H9 (cell line): ENCODE data around the gene TRMT112. TPM values are rescaled to one million over a fixed set of nuclear protein-coding genes. Genes with fewer than 3 reads are reported as not detected.
A peak's percentile ranks its signal among the peaks of the same experiment; 100 is the strongest.

ENCODE experiments used
- DNase-seq: peaks from one replicate; pipeline ENCODE4 v3.0.0-alpha.2; 2017
- H2AFZ ChIP-seq: one replicate; pipeline ENCODE4 v1.6.1; 2013; ENCODE audit warnings: mild to moderate bottlenecking, low read length, control low read depth, moderate library complexity
- H2AK5ac ChIP-seq: 2 replicates; pipeline ENCODE4 v1.6.1; 2013; ENCODE audit warnings: low read length, control low read depth, mixed read lengths; ENCODE audit not compliant: insufficient read length
- H2BK120ac ChIP-seq: one replicate; pipeline ENCODE4 v1.6.1; 2013; ENCODE audit warnings: low read depth, mild to moderate bottlenecking, low read length, control low read depth, inconsistent platforms; ENCODE audit not compliant: poor library complexity, severe bottlenecking
- H2BK12ac ChIP-seq: 2 replicates; pipeline ENCODE4 v1.6.1; 2013; ENCODE audit warnings: low read length, control low read depth, mixed read lengths, low read depth; ENCODE audit not compliant: insufficient read length
- H2BK15ac ChIP-seq: 2 replicates; pipeline ENCODE4 v1.6.1; 2013; ENCODE audit warnings: low read depth, low read length, control low read depth
- H2BK20ac ChIP-seq: one replicate; pipeline ENCODE4 v1.6.1; 2013; ENCODE audit warnings: low read depth, mild to moderate bottlenecking, low read length, control low read depth, inconsistent platforms; ENCODE audit not compliant: poor library complexity, severe bottlenecking
- H2BK5ac ChIP-seq: 2 replicates; pipeline ENCODE4 v1.6.1; 2013; ENCODE audit warnings: low read length, control low read depth, mixed read lengths; ENCODE audit not compliant: insufficient read length
- H3K14ac ChIP-seq: 2 replicates; pipeline ENCODE4 v1.6.1; 2013; ENCODE audit warnings: low read length, control low read depth; ENCODE audit not compliant: insufficient read depth
- H3K18ac ChIP-seq: 2 replicates; pipeline ENCODE4 v1.6.1; 2013; ENCODE audit warnings: low read depth, mild to moderate bottlenecking, mixed read lengths, low read length, control low read depth; ENCODE audit not compliant: insufficient read length
- H3K23ac ChIP-seq: 2 replicates; pipeline ENCODE4 v1.6.1; 2013; ENCODE audit warnings: low read length, control low read depth, mixed read lengths, low read depth; ENCODE audit not compliant: insufficient read length
- H3K23me2 ChIP-seq: 2 replicates; pipeline ENCODE4 v1.6.1; 2013; ENCODE audit warnings: low read depth, mild to moderate bottlenecking, mixed read lengths, low read length, control low read depth; ENCODE audit not compliant: insufficient read length, poor library complexity, severe bottlenecking
- H3K27ac ChIP-seq: 2 replicates; pipeline ENCODE4 v1.5.1; 2013; ENCODE audit warnings: low read length, control low read depth, mixed read lengths, low read depth; ENCODE audit not compliant: insufficient read length
- H3K27me3 ChIP-seq: 2 replicates; pipeline ENCODE4 v1.6.1; 2013; ENCODE audit warnings: low read length, control low read depth, inconsistent platforms; ENCODE audit not compliant: insufficient read depth
- H3K4ac ChIP-seq: 2 replicates; pipeline ENCODE4 v1.6.1; 2013; ENCODE audit warnings: low read depth, mild to moderate bottlenecking, control low read depth, inconsistent platforms, low read length, moderate library complexity
- H3K4me1 ChIP-seq: 2 replicates; pipeline ENCODE4 v1.6.1; 2013; ENCODE audit warnings: low read length, control low read depth, inconsistent platforms; ENCODE audit not compliant: insufficient read depth
- H3K4me2 ChIP-seq: 2 replicates; pipeline ENCODE4 v1.6.1; 2013; ENCODE audit warnings: low read length, control low read depth, mixed read lengths; ENCODE audit not compliant: insufficient read length, insufficient read depth
- H3K56ac ChIP-seq: 2 replicates; pipeline ENCODE4 v1.6.1; 2013; ENCODE audit warnings: low read depth, mild to moderate bottlenecking, mixed read lengths, low read length, control low read depth; ENCODE audit not compliant: insufficient read length
- H3K79me1 ChIP-seq: 2 replicates; pipeline ENCODE4 v1.6.1; 2013; ENCODE audit warnings: low read depth, mild to moderate bottlenecking, moderate library complexity, low read length, control low read depth, inconsistent platforms; ENCODE audit not compliant: insufficient read depth, poor library complexity, severe bottlenecking
- H3K79me2 ChIP-seq: 2 replicates; pipeline ENCODE4 v1.6.1; 2013; ENCODE audit warnings: low read length, control low read depth, inconsistent platforms; ENCODE audit not compliant: insufficient read depth
- H3K9ac ChIP-seq: 2 replicates; pipeline ENCODE4 v1.6.1; 2013; ENCODE audit warnings: low read length, control low read depth, mixed read lengths; ENCODE audit not compliant: insufficient read length; ENCODE audit errors: extremely low read depth
- H3K9me3 ChIP-seq: one replicate; pipeline ENCODE4 v1.6.1; 2013; ENCODE audit warnings: low read depth, low read length, inconsistent platforms; ENCODE audit not compliant: control insufficient read depth
- H3T11ph ChIP-seq: one replicate; pipeline ENCODE4 v1.6.1; 2013; ENCODE audit warnings: mild to moderate bottlenecking, low read length, control low read depth, inconsistent platforms
- H4K20me1 ChIP-seq: one replicate; pipeline ENCODE4 v1.6.1; 2013; ENCODE audit not compliant: control insufficient read depth, insufficient read length, insufficient read depth
- H4K5ac ChIP-seq: 2 replicates; pipeline ENCODE4 v1.6.1; 2013; ENCODE audit warnings: low read depth, mild to moderate bottlenecking, mixed read lengths, low read length, control low read depth; ENCODE audit not compliant: insufficient read length
- H4K8ac ChIP-seq: replicated peaks from 2 replicates; pipeline ENCODE4 v1.6.1; 2013; ENCODE audit warnings: low read length, control low read depth, mixed read lengths, low read depth; ENCODE audit not compliant: insufficient read length
- H4K91ac ChIP-seq: 2 replicates; pipeline ENCODE4 v1.6.1; 2013; ENCODE audit warnings: low read depth, mild to moderate bottlenecking, moderate library complexity, mixed read lengths, low read length, control low read depth; ENCODE audit not compliant: insufficient read length
- H3K27ac Mint-ChIP-seq, 3 experiments: 2 replicates in 2 of 3; 3 replicates in 1 of 3; pipeline ENCODE4 v1.8.0; 2020 to 2021; ENCODE audit warnings: mixed read lengths in 3 of 3, mild to moderate bottlenecking in 1 of 3, moderate library complexity in 1 of 3
- H3K27me3 Mint-ChIP-seq: 2 replicates; pipeline ENCODE4 v1.8.0; 2021; ENCODE audit warnings: low read depth, mild to moderate bottlenecking, moderate library complexity, mixed read lengths
- H3K36me3 Mint-ChIP-seq, 3 experiments: 2 replicates in 2 of 3; 3 replicates in 1 of 3; pipeline ENCODE4 v1.8.0; 2020 to 2021; ENCODE audit warnings: low read depth in 3 of 3, mixed read lengths in 3 of 3; ENCODE audit not compliant: insufficient read depth in 1 of 3
- H3K4me1 Mint-ChIP-seq, 2 experiments: 2 replicates each; pipeline ENCODE4 v1.8.0; 2020; ENCODE audit warnings: mixed read lengths in 2 of 2
- H3K4me3 Mint-ChIP-seq, 2 experiments: 2 replicates in 1 of 2; 3 replicates in 1 of 2; pipeline ENCODE4 v1.8.0; 2020 to 2021; ENCODE audit warnings: mild to moderate bottlenecking in 2 of 2, mixed read lengths in 2 of 2, moderate library complexity in 1 of 2
- H3K9me3 Mint-ChIP-seq, 2 experiments: 2 replicates in 1 of 2; 3 replicates in 1 of 2; pipeline ENCODE4 v1.8.0; 2020; ENCODE audit warnings: mild to moderate bottlenecking in 2 of 2, mixed read lengths in 2 of 2, moderate library complexity in 1 of 2
- WGBS: extraction: QIAGEN DNeasy Blood & Tissue Kit; methylation state at CpG from one replicate; pipeline ENCODE4 v1.1.7; 2013; ENCODE audit warnings: missing lambda C conversion rate, low lambda C conversion rate, mixed read lengths; ENCODE audit not compliant: insufficient read length; ENCODE audit errors: extremely low coverage; 5-methylcytosine and 5-hydroxymethylcytosine counted together
- long read RNA-seq: library from polyadenylated mRNA; unstranded; transcript quantifications from one replicate; pipeline ENCODE4 v2.0.0, GENCODE V29; 2020
- total RNA-seq: library from RNA; stranded (reverse); gene quantifications from 2 replicates; pipeline ENCODE4 v1.2.1, GENCODE V29; 2021
- TF ChIP-seq, protein P1 (sequence below): fragments of 200-600 bp; sonication (generic); conservative IDR thresholded peaks from 3 replicates; pipeline ENCODE4 v1.8.0; 2021; ENCODE audit warnings: antibody characterized with exemption, mild to moderate bottlenecking

Gene TRMT112
- total RNA-seq, result 315 and 341 TPM in 2 replicates
- long read RNA-seq, transcript TRMT112-206 (4 exons, 1,106 nt), result major isoform, 52 of 64 reads
- long read RNA-seq, partial matches to known transcripts, result 0 of 64 reads
- long read RNA-seq, other reads (novel, unspliced or antisense), result 1 of 64 reads

DNA sequence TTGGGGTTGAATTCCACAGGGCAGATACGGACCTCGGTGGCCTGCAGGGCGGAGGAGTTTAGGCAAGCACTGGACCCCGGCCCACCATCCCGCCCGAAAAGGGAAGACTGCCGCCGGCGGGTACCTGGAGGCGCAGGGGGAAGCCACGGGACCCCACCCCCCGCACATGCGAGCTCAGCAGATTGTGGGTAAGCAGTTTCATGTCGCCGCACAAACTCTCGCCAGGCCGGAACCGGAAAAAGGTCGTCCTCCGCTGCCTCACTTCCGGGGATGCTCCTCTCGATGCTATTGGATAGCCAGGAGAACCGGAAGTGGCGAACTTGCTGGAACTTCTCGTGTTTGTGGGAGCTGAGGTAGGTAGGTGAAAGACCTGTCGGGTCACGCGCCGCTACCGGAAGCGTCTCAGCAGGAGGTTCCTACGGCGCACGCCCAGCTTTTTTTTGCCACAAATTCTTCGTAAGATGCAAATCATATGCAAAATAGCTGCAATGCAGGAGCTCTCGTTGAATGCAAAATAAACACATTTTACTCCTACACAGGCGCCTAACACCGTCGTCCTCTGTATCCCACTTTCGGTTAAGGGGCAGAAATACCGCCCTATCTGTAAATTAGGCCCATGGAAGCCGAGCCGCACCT, at the start of gene TRMT112:
Gene TRMT112, minus strand, starts transcription at position 235 of the 636 bp plus-strand sequence. Its CDS starts 33 bp downstream, at position 202.
- DNase-seq, result peak; percentile 99
- no peaks in the 10 kb centered on the region for H3K9me3 Mint-ChIP-seq
- no CpG with 5 or more reads among the region's 43 CpGs for WGBS
- Histone ChIP-seq H3K14ac (peak within 1 kb of the TSS; percentile 77), H3K56ac (no peak within 1 kb of the TSS), H4K8ac (no peak within 1 kb of the TSS), H3K27me3 (no peaks in the 10 kb centered on the region), H3K4me2 (peak within 1 kb of the TSS; percentile 51), H2AFZ (peak within 1 kb of the TSS; percentile 43), H3K27ac (peak within 1 kb of the TSS; percentile 79), H3K79me2 (peaks cover 4% of the 10 kb centered on the region; the same call in 1 of the 2 replicates), H4K20me1 (peaks cover 2% of the 10 kb centered on the region), H2AK5ac (no peak within 1 kb of the TSS), H2BK12ac (no peak within 1 kb of the TSS), H3K4me1 (no peaks in the 10 kb centered on the region), H2BK15ac (no peak within 1 kb of the TSS), H2BK5ac (no peak within 1 kb of the TSS), H3K23ac (no peak within 1 kb of the TSS), H2BK20ac (no peak within 1 kb of the TSS), H4K5ac (no peak within 1 kb of the TSS), H3K18ac (peak within 1 kb of the TSS; percentile 76), H3K79me1 (no peaks in the 10 kb centered on the region), H3K9me3 (no peaks in the 10 kb centered on the region), H3K9ac (peak within 1 kb of the TSS; percentile 73), H4K91ac (no peak within 1 kb of the TSS), H3T11ph (no peak within 1 kb of the TSS), H3K23me2 (peaks cover 3% of the 10 kb centered on the region), H2BK120ac (no peak within 1 kb of the TSS), H3K4ac (no peak within 1 kb of the TSS)
- H3K36me3 Mint-ChIP-seq, result peaks cover 25 to 52% (median 43%) of the 10 kb centered on the region in 3 experiments; a peak in 6 of 7 replicates
- peak within 1 kb of the TSS; percentile 99 to 100 (median 99) for H3K27ac Mint-ChIP-seq
- no peaks in the 10 kb centered on the region for H3K27me3 Mint-ChIP-seq
- TF ChIP-seq, protein P1, sequence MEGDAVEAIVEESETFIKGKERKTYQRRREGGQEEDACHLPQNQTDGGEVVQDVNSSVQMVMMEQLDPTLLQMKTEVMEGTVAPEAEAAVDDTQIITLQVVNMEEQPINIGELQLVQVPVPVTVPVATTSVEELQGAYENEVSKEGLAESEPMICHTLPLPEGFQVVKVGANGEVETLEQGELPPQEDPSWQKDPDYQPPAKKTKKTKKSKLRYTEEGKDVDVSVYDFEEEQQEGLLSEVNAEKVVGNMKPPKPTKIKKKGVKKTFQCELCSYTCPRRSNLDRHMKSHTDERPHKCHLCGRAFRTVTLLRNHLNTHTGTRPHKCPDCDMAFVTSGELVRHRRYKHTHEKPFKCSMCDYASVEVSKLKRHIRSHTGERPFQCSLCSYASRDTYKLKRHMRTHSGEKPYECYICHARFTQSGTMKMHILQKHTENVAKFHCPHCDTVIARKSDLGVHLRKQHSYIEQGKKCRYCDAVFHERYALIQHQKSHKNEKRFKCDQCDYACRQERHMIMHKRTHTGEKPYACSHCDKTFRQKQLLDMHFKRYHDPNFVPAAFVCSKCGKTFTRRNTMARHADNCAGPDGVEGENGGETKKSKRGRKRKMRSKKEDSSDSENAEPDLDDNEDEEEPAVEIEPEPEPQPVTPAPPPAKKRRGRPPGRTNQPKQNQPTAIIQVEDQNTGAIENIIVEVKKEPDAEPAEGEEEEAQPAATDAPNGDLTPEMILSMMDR, result no peak
- H3K4me1 Mint-ChIP-seq, result peaks cover 16 to 17% of the 10 kb centered on the region in 2 experiments
- peak within 1 kb of the TSS; percentile 90 to 93 for H3K4me3 Mint-ChIP-seq
